SH-SY5Y (cell line): ENCODE data around the gene ENOX1.

ENCODE experiments used
- GATA2 ChIP-seq: IDR thresholded peaks from 2 replicates; pipeline ENCODE4 v1.6.1; 2011; ENCODE audit warnings: mild to moderate bottlenecking, low read depth, low read length
- GATA3 ChIP-seq: IDR thresholded peaks from 2 replicates; pipeline ENCODE4 v1.6.1; 2011; ENCODE audit warnings: low read depth, mild to moderate bottlenecking, low read length, moderate library complexity

- no peak for TF ChIP-seq GATA3
- no peak for TF ChIP-seq GATA2
Measured at GRCh38 chr13:43551897-43552456, 234.8 kb downstream of the ENOX1 start.
